ENCODE measurements around the gene AMER3. TPM values are rescaled to one million over a fixed set of nuclear protein-coding genes. Genes with fewer than 3 reads are reported as not detected.

AMER3 gene
- total and polyA plus RNA-seq, 4 donors = not detected

DNA sequence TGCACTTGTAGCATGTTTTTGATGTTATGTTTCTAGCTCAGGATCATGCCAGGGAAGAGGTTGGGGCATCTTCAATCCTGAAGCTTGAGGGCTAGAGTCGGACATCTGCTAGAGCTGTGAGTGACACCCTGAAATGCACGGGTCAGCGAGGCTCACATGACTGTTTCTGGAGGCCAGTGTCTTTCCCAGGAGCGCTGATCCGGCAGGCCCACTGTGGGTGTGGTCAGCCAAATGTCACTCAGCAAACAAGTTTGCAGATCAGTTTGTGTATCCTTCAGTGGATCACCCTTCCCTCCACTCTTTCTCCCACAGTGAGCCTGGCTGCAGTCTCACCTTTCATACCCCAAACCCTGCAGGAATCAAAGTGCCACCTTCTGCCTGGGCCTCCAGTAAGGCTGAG, 58.4 kb downstream of the AMER3 start (continued):
- TF ChIP-seq, protein P1, sequence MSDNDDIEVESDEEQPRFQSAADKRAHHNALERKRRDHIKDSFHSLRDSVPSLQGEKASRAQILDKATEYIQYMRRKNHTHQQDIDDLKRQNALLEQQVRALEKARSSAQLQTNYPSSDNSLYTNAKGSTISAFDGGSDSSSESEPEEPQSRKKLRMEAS (IDR thresholded peaks at IDR 0.05) = no peak
- TF ChIP-seq NR2F2 (IDR thresholded peaks at IDR 0.05) = no peak

DNA sequence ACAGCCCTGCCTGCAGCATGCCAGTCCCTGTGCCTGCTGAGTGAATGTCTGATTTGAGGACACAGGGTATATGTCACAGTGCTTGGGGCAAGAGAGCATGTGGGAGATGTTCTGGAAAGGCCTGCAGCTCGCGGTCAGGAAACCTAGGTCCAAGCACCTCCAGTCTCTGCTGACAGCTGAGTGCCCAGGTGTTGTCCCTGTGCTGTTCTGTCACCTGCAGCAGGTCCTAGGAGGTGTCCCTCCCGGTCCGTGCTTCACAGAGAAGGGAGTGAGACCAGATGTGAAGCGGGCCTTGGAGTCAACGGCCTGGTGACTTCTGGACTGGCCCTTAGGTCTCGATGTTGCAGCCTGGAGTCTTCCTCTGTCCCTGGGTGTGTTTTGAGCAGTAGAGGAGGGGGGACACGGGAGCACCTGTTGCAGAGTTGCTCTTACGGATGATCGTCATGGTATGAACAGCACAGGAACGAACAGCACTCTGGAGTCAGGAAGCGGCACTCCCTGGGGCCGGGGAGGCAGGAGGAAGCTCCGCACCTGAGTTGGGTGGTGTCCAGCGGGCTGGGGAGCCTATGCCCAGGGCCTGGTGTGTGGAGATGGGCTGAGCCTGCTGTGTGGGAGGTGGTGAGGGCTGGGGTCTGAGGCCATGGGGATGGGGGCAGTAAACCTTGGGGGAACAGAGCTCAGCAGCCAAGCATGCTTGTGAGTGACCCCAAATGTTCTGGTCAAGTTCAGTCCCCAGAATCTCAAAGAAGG, 59.8 kb downstream of the AMER3 start:
- Histone ChIP-seq H3K36me3 (ENCODE audit: control insufficient read depth in 4 of 4, insufficient read depth in 3 of 4, low read depth in 1 of 4, low read length in 3 of 4) (no peaks in the 10 kb centered on the region), H3K9me3 (ENCODE audit: control insufficient read depth in 4 of 4, low read length in 3 of 4) (no peaks in the 10 kb centered on the region), H3K9ac (ENCODE audit: low read depth in 1 of 2, low read length in 2 of 2) (no peak overlapping the region), H3K4me3 (ENCODE audit: low read depth in 1 of 3, low read length in 3 of 3) (no peak overlapping the region), H3K27me3 (ENCODE audit: control insufficient read depth in 4 of 4, insufficient read depth in 4 of 4, low read length in 3 of 4) (no peaks in the 10 kb centered on the region), H3K27ac (ENCODE audit: low read depth in 1 of 2, low read length in 2 of 2) (no peak overlapping the region), H3K4me1 (ENCODE audit: control insufficient read depth in 4 of 4, insufficient read depth in 4 of 4, low read length in 3 of 4) (no peaks in the 10 kb centered on the region)
- 81% methylated on average over 15 of the region's 15 CpGs for WGBS
- TF ChIP-seq, protein P1 (IDR thresholded peaks at IDR 0.05) = no peak
- TF ChIP-seq FOXA2 (IDR thresholded peaks at IDR 0.05) (no peak), GABPA (IDR thresholded peaks at IDR 0.05 in 1 of 2, conservative IDR thresholded peaks at IDR 0.05 in 1 of 2) (no peak), HNF4G (IDR thresholded peaks at IDR 0.05) (no peak), RXRA (IDR thresholded peaks at IDR 0.05) (no peak), HNF4A (conservative IDR thresholded peaks at IDR 0.05) (no peak), NR2F2 (IDR thresholded peaks at IDR 0.05) (no peak)
- DNase-seq (ENCODE audit: low spot score) = no peak

Other genes with a start within 250 kb of the AMER3 start
- gene POTEI, start 246.2 kb upstream of the AMER3 start, total RNA-seq = not detected
- gene POTEI, start 246.2 kb upstream of the AMER3 start, polyA plus RNA-seq = not detected
- not detected for gene CFC1B, start 234.3 kb upstream of the AMER3 start, total RNA-seq
- not detected for gene CFC1B, start 234.3 kb upstream of the AMER3 start, polyA plus RNA-seq
- not detected for gene CFC1, start 156.0 kb upstream of the AMER3 start, total RNA-seq
- not detected for gene CFC1, start 156.0 kb upstream of the AMER3 start, polyA plus RNA-seq
- gene POTEJ, start 144.1 kb upstream of the AMER3 start, total RNA-seq = not detected
- not detected for gene POTEJ, start 144.1 kb upstream of the AMER3 start, polyA plus RNA-seq
- gene GPR148, start 26.5 kb upstream of the AMER3 start, total RNA-seq = not detected
- gene GPR148, start 26.5 kb upstream of the AMER3 start, polyA plus RNA-seq = not detected
- gene ARHGEF4, start 81.4 kb downstream of the AMER3 start, total RNA-seq = under 1 TPM in 1 of 2 donors, not detected in 1; 0.08 TPM
- under 1 TPM in 1 of 2 donors, not detected in 1; 0.08 TPM for gene ARHGEF4, start 81.4 kb downstream of the AMER3 start, polyA plus RNA-seq

All from liver (tissue), 9 donors.